H1 (cell line): ENCODE measurements around the gene TMEM117. TPM values are rescaled to one million over a fixed set of nuclear protein-coding genes. Genes with fewer than 3 reads are reported as not detected.

Source experiments
- ATF2 ChIP-seq: IDR thresholded peaks from 2 replicates; pipeline ENCODE4 v1.6.1; 2012; ENCODE audit warnings: low read length, inconsistent platforms
- CHD2 ChIP-seq: IDR thresholded peaks from 2 replicates; pipeline ENCODE4 v1.6.1; 2012; ENCODE audit warnings: low read length, improper control_type of control experiment
- RBBP5 ChIP-seq: IDR thresholded peaks from 2 replicates; pipeline ENCODE4 v1.7.1; 2012; ENCODE audit warnings: low read depth, mild to moderate bottlenecking, inconsistent platforms, low read length, moderate library complexity, borderline replicate concordance
- polyA plus RNA-seq, 7 experiments: library from polyadenylated mRNA; depleted of rRNA in 3 of 7; stranded (reverse) in 5 of 7; unstranded in 2 of 7; fragments of >200 nt in 5 of 7; fragments of 200-250 nt in 2 of 7; gene quantifications; 1 replicate in 5 of 7; 2 replicates in 1 of 7; 4 replicates in 1 of 7; pipeline versions ENCODE4 v1.2.1 to v1.2.3, GENCODE V29; 2011 to 2013; ENCODE audit warnings: missing spikeins in 2 of 7, mixed read lengths in 2 of 7
- total RNA-seq: library from RNA; stranded (reverse); fragmentation: NEBNext Ultra II Directional; extraction: Animal tissue kit (Norgen Biotek cat#: 25700); gene quantifications from 2 replicates; pipeline ENCODE4 v1.2.1, GENCODE V29; 2021

Gene TMEM117
- total and polyA plus RNA-seq, 2 of the 8 experiments (the other 6 are each of a cell fraction or from before 2014, with no cell fraction given): 0.80 to 1.4 TPM

GRCh38 chr12:43903686-43904085 is 67.8 kb downstream of the TMEM117 start (continued):
- TF ChIP-seq ATF2: no peak
- no peak for TF ChIP-seq CHD2
- TF ChIP-seq RBBP5: no peak
